ENCODE data around the gene CBX8. TPM values are rescaled to one million over a fixed set of nuclear protein-coding genes. Genes with fewer than 3 reads are reported as not detected.

Gene CBX8
- total and polyA plus RNA-seq, 2 of the 13 experiments (the other 11 are each of a cell fraction or from before 2014, with no cell fraction given), result 0.34 to 12.6 TPM

DNA sequence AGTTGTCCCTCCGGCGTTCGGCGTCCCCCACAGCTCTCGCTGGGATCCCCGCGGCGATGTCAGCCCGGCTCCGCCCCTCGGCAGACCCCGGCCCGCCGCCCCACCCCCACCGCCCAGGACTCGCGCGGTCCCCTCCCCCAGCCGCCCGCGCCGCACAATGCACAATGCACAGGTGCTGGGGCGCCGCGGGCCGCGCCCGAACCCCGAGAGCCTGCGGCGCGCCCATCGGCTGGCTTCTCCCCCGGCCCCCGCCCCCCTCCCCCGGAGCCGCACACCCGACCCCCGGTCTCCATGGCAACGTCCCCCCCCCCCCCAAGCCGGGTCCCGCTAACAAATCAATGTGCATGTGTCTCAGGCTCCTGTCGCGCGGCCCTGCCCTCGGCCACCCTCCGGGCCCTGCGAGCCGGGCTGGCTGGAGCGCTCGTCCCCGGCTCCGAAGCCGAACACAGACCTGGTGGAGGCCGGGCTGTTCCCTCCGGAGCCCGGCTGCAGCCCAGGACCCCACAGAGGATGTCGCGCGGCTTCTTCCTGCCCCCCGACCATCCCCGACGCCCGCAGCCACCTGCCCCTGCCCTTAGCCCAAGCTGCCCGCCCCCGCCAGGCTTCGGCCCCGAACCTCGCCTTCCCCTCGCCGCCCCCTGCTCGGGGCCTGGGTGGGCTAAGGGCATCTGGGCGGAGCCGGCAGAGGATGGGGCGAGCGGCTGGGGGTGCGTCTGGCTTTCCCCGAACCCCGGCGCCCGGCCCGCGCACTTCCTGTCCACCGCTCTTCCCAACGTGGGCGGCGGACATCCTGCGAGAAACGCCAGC is 818 bp upstream of the CBX8 start (continued):
- TF ChIP-seq, protein P1, sequence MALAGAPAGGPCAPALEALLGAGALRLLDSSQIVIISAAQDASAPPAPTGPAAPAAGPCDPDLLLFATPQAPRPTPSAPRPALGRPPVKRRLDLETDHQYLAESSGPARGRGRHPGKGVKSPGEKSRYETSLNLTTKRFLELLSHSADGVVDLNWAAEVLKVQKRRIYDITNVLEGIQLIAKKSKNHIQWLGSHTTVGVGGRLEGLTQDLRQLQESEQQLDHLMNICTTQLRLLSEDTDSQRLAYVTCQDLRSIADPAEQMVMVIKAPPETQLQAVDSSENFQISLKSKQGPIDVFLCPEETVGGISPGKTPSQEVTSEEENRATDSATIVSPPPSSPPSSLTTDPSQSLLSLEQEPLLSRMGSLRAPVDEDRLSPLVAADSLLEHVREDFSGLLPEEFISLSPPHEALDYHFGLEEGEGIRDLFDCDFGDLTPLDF (CRISPR knock-in tag; IDR thresholded peaks at IDR 0.05), result no peak
- no peak for TF ChIP-seq ZNF260 (CRISPR knock-in tag; IDR thresholded peaks at IDR 0.05; ENCODE audit: borderline replicate concordance, low read depth)
- no peak for TF ChIP-seq SP2 (CRISPR knock-in tag; IDR thresholded peaks at IDR 0.05)
- TF ChIP-seq, protein P2, sequence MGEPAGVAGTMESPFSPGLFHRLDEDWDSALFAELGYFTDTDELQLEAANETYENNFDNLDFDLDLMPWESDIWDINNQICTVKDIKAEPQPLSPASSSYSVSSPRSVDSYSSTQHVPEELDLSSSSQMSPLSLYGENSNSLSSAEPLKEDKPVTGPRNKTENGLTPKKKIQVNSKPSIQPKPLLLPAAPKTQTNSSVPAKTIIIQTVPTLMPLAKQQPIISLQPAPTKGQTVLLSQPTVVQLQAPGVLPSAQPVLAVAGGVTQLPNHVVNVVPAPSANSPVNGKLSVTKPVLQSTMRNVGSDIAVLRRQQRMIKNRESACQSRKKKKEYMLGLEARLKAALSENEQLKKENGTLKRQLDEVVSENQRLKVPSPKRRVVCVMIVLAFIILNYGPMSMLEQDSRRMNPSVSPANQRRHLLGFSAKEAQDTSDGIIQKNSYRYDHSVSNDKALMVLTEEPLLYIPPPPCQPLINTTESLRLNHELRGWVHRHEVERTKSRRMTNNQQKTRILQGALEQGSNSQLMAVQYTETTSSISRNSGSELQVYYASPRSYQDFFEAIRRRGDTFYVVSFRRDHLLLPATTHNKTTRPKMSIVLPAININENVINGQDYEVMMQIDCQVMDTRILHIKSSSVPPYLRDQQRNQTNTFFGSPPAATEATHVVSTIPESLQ (CRISPR knock-in tag; conservative IDR thresholded peaks at IDR 0.05), result no peak
- TF ChIP-seq HNRNPK (IDR thresholded peaks at IDR 0.05; ENCODE audit: low read depth, low read length, poor library complexity, severe bottlenecking), result peak; percentile 21
- TF ChIP-seq, protein P3, sequence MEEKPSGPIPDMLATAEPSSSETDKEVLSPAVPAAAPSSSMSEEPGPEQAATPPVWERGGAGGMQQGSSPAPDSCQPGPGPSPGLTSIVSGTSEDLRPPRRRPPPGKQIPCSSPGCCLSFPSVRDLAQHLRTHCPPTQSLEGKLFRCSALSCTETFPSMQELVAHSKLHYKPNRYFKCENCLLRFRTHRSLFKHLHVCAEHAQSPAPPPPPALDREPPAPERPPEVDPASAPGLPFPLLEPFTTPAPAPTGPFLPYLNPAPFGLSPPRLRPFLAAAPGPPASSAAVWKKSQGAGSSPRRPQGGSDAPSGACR (CRISPR knock-in tag; IDR thresholded peaks at IDR 0.05), result 0 out of 2 replicates have a peak, but pooled peaks have one; percentile 13
- TF ChIP-seq ZNF891 (CRISPR knock-in tag; IDR thresholded peaks at IDR 0.05), result 0 out of 2 replicates have a peak, but pooled peaks have one; percentile 36
- TF ChIP-seq, protein P4, sequence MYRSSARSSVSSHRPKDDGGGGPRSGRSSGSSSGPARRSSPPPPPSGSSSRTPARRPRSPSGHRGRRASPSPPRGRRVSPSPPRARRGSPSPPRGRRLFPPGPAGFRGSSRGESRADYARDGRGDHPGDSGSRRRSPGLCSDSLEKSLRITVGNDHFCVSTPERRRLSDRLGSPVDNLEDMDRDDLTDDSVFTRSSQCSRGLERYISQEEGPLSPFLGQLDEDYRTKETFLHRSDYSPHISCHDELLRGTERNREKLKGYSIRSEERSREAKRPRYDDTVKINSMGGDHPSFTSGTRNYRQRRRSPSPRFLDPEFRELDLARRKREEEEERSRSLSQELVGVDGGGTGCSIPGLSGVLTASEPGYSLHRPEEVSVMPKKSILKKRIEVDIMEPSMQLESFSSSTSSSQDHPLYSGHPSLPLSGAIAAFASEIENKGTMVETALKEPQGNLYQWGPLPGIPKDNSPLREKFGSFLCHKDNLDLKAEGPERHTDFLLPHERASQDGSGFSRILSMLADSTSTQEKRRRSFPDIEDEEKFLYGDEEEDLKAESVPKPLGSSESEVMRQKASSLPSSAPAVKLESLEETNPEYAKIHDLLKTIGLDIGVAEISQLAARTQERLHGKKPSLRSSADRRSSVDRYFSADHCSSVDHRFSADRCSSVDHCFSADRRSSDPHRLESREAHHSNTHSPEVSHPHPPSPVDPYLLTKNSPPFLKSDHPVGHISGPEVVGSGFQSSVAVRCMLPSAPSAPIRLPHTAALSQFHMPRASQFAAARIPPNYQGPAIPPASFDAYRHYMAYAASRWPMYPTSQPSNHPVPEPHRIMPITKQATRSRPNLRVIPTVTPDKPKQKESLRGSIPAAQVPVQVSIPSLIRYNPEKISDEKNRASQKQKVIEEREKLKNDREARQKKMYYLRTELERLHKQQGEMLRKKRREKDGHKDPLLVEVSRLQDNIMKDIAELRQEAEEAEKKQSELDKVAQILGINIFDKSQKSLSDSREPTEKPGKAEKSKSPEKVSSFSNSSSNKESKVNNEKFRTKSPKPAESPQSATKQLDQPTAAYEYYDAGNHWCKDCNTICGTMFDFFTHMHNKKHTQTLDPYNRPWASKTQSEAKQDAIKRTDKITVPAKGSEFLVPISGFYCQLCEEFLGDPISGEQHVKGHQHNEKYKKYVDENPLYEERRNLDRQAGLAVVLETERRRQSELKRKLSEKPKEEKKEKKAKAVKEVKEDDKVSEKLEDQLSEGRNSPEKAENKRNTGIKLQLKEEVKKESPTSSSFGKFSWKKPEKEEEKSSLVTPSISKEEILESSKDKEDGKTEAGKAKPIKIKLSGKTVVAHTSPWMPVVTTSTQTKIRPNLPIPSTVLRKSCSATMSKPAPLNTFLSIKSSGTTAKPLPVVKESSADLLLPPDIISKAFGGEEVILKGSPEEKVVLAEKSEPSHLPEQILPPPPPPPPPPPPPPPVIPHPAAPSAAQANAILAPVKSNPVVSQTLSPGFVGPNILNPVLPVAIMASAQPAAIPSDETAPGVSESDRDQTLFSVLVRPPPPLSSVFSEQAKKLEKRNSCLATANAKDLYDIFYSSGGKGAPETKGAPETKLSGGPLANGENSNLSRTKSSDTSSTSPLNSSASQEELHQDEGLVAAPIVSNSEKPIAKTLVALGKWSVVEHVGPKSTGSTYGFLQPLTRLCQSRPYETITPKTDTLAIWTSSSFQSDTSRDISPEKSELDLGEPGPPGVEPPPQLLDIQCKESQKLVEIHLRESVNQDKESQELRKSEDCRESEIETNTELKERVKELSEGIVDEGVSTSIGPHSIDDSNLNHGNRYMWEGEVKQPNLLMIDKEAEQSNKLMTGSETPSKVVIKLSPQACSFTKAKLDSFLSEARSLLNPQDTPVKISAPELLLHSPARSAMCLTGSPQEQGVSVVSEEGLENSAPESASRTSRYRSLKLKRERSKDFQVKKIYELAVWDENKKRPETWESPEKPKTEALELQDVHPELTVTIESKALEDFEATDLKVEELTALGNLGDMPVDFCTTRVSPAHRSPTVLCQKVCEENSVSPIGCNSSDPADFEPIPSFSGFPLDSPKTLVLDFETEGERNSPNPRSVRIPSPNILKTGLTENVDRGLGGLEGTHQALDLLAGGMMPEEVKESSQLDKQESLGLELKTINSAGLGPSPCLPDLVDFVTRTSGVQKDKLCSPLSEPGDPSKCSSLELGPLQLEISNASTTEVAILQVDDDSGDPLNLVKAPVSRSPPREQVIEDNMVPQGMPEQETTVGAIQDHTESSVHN (CRISPR knock-in tag; IDR thresholded peaks at IDR 0.05), result no peak
- TF ChIP-seq, protein P5, sequence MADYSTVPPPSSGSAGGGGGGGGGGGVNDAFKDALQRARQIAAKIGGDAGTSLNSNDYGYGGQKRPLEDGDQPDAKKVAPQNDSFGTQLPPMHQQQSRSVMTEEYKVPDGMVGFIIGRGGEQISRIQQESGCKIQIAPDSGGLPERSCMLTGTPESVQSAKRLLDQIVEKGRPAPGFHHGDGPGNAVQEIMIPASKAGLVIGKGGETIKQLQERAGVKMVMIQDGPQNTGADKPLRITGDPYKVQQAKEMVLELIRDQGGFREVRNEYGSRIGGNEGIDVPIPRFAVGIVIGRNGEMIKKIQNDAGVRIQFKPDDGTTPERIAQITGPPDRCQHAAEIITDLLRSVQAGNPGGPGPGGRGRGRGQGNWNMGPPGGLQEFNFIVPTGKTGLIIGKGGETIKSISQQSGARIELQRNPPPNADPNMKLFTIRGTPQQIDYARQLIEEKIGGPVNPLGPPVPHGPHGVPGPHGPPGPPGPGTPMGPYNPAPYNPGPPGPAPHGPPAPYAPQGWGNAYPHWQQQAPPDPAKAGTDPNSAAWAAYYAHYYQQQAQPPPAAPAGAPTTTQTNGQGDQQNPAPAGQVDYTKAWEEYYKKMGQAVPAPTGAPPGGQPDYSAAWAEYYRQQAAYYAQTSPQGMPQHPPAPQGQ (CRISPR knock-in tag; IDR thresholded peaks at IDR 0.05; ENCODE audit: borderline replicate concordance), result 0 out of 2 replicates have a peak, but pooled peaks have one; percentile 67
- no peak for TF ChIP-seq SUZ12 (IDR thresholded peaks at IDR 0.05; ENCODE audit: low read depth, low read length)
- TF ChIP-seq ZNF737 (CRISPR knock-in tag; IDR thresholded peaks at IDR 0.05; ENCODE audit: borderline replicate concordance), result no peak
- 0 out of 2 replicates have a peak, but pooled peaks have one; percentile 3 for TF ChIP-seq ZNF746 (CRISPR knock-in tag; IDR thresholded peaks at IDR 0.05)
- TF ChIP-seq MYNN (CRISPR knock-in tag; IDR thresholded peaks at IDR 0.05; ENCODE audit: low read depth), result 0 out of 2 replicates have a peak, but pooled peaks have one; percentile 8

Measured in HepG2 (cell line).